Testis (tissue), 3 donors: ENCODE data around the gene ME1. TPM values are rescaled to one million over a fixed set of nuclear protein-coding genes. Genes with fewer than 3 reads are reported as not detected.
A peak's percentile ranks its signal among the peaks of the same experiment; 100 is the strongest.

Experiments
- DNase-seq: peaks from one replicate; pipeline ENCODE4 v3.0.0-alpha.2; 2019
- H3K27ac ChIP-seq, 2 donors: fragments of 200-600 bp; sonication (generic); one replicate each; pipeline ENCODE4 v1.5.1; 2019
- H3K27me3 ChIP-seq: fragments of 200-600 bp; sonication (generic); one replicate; pipeline ENCODE4 v1.5.1; 2019
- H3K36me3 ChIP-seq: fragments of 200-600 bp; sonication (generic); one replicate; pipeline ENCODE4 v1.5.1; 2017; ENCODE audit warnings: low read depth; ENCODE audit errors: missing control alignments
- H3K4me1 ChIP-seq: fragments of 200-600 bp; sonication (generic); one replicate; pipeline ENCODE4 v1.5.1; 2019
- H3K4me3 ChIP-seq, 2 donors: fragments of 200-600 bp; sonication (generic); one replicate each; pipeline ENCODE4 v1.5.1; 2017 to 2019
- H3K9me3 ChIP-seq: fragments of 200-600 bp; sonication (generic); one replicate; pipeline ENCODE4 v1.5.1; 2017
- POLR2A ChIP-seq: fragments of 450-650 bp; IDR thresholded peaks from one replicate; pipeline ENCODE4 v1.6.1; 2017; ENCODE audit warnings: antibody characterized with exemption, mild to moderate bottlenecking, moderate library complexity
- WGBS, 2 donors: methylation state at CpG; one replicate each; pipeline ENCODE4 v1.1.5; 2018; 5-methylcytosine and 5-hydroxymethylcytosine counted together
- intact Hi-C: fragments of 100-400 bp; cut with DNase I; formaldehyde crosslinking; loops from one replicate; pipeline ENCODE4 v1.15.1; 2023; ENCODE audit warnings: low total_unique reads
- polyA plus RNA-seq: library from polyadenylated mRNA; stranded (reverse); fragments of 350-450 nt; fragmentation: Illumina TruSeq; extraction: RNeasy Lipid Tissue Mini Kit (QIAGEN cat#74804); gene quantifications from one replicate; pipeline ENCODE4 v1.2.3, GENCODE V29; 2014; ENCODE audit warnings: low read depth, low replicate concordance; ENCODE audit not compliant: insufficient read depth
- total RNA-seq, 2 donors: library from RNA; depleted of rRNA; stranded (reverse); fragments of >200 nt; gene quantifications; one replicate each; pipeline ENCODE4 v1.2.3, GENCODE V29; 2016
- TF ChIP-seq, protein P1 (sequence below), 3 experiments: fragments of 450-650 bp in 2 of 3; fragments of 200-600 bp in 1 of 3; sonication (generic) in 1 of 3; IDR thresholded peaks; one replicate each; pipeline ENCODE4 v1.5.1; 2016 to 2019; ENCODE audit warnings: antibody characterized with exemption in 3 of 3, mild to moderate bottlenecking in 2 of 3, moderate library complexity in 1 of 3

ME1 gene
- total and polyA plus RNA-seq, 3 donors from 2014 or later = 28.0 to 37.2 (median 32.9) TPM

DNA sequence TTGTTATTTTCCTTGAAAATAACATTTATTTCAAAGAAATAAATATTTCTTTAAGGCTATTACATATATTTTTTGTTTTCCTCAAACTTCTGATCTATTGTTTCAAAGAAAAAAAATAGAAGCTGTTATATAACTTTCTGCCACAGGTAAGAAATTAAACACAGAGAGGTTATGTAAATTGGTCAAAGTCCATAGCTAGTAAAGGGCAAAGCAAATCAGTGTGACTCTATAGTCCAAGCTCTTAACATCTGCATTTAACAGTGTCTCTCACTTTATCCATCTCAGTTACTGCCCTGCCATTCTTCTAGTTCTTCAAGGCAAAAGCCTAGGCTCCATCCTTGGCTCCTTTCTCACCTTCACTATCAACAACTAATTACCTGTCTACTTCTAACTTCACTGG lies 180.6 kb downstream of the ME1 start:
- no peak overlapping the region for H3K4me3 ChIP-seq
- TF ChIP-seq POLR2A = no peak
- TF ChIP-seq, protein P1, sequence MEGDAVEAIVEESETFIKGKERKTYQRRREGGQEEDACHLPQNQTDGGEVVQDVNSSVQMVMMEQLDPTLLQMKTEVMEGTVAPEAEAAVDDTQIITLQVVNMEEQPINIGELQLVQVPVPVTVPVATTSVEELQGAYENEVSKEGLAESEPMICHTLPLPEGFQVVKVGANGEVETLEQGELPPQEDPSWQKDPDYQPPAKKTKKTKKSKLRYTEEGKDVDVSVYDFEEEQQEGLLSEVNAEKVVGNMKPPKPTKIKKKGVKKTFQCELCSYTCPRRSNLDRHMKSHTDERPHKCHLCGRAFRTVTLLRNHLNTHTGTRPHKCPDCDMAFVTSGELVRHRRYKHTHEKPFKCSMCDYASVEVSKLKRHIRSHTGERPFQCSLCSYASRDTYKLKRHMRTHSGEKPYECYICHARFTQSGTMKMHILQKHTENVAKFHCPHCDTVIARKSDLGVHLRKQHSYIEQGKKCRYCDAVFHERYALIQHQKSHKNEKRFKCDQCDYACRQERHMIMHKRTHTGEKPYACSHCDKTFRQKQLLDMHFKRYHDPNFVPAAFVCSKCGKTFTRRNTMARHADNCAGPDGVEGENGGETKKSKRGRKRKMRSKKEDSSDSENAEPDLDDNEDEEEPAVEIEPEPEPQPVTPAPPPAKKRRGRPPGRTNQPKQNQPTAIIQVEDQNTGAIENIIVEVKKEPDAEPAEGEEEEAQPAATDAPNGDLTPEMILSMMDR (IDR thresholded peaks at IDR 0.05) = no peak
- intact Hi-C loops = no loop called here
- no peaks in the 10 kb centered on the region for H3K36me3 ChIP-seq
- no peak overlapping the region for H3K27ac ChIP-seq
- H3K4me1 ChIP-seq = no peaks in the 10 kb centered on the region
- no peaks in the 10 kb centered on the region for H3K9me3 ChIP-seq
- no peaks in the 10 kb centered on the region for H3K27me3 ChIP-seq
- no peak for DNase-seq

DNA sequence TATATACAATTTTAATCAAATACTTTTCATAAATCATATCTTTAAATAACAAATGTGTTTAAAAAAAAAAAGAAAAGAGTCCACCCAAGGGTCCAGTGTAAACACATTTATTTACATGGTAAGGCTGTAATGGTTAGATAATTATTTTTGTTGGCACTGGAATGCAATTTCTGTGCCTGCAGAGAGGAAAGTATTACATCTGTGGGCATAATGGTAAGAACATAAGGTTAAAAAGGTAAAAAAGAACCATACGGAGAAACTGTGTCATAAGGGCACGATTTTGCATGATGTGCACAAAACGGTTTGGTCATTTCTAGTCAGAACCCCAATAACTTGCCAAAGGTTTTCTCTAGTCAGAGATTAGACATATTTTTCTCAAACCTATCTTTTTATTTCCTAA lies 183.4 kb downstream of the ME1 start:
- WGBS, 2 donors = 66 to 73% methylated on average over 3 of the region's 3 CpGs
- intact Hi-C loops = no loop called here
- DNase-seq = no peak
- Histone ChIP-seq H3K4me1 (no peaks in the 10 kb centered on the region), H3K27ac (no peak overlapping the region), H3K36me3 (no peaks in the 10 kb centered on the region), H3K27me3 (no peaks in the 10 kb centered on the region), H3K9me3 (no peaks in the 10 kb centered on the region), H3K4me3 (no peak overlapping the region)
- TF ChIP-seq POLR2A = no peak
- TF ChIP-seq, protein P1 (IDR thresholded peaks at IDR 0.05) = no peak

DNA sequence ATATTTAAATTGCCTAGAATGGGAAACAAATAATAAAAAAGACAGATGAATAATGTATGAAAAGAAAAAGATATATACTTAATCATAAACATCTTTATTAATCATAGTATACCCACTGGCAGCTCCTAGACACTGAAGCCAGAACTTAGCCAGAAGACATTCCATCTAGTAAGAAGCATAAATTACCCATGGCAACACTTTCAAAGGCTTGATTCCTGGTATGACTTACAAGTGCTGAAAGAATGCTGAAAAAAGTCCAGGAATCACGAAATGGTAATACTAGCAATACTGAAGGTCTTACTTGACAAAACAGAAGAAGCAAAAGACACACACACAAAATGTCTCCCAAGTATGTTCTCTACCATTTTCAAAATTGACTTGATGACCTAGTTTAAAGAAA lies 199.7 kb downstream of the ME1 start:
- Histone ChIP-seq H3K9me3 (no peaks in the 10 kb centered on the region), H3K27ac (no peak overlapping the region), H3K4me3 (no peak overlapping the region), H3K4me1 (no peaks in the 10 kb centered on the region), H3K36me3 (no peaks in the 10 kb centered on the region), H3K27me3 (no peaks in the 10 kb centered on the region)
- DNase-seq = no peak
- intact Hi-C loops = no loop called here
- TF ChIP-seq POLR2A = no peak
- TF ChIP-seq, protein P1 (IDR thresholded peaks at IDR 0.05) = no peak
- 68 to 82% methylated on average over 1 of the region's 1 CpG for WGBS, 2 donors

DNA sequence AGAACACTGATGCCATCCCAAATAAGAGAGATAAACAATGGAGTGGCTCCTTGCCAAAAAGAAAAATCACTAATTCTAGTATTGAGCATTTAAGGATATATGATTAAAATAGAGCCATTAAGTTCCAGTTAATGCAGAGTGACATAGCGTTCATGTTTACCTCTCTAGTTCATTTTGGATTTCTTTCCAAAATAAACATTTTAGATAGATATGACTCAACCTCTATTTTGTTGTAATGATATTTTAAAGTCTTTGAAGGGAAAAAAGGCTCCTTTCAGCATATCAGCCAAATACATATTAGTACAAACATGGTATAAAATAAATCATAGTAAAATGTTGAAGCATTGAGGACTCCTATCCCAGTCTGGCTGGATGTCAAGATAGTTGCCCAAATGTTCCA lies 204.3 kb downstream of the ME1 start:
- no peaks in the 10 kb centered on the region for H3K36me3 ChIP-seq
- no peaks in the 10 kb centered on the region for H3K9me3 ChIP-seq
- no peaks in the 10 kb centered on the region for H3K4me1 ChIP-seq
- no peak overlapping the region for H3K4me3 ChIP-seq
- no peak for DNase-seq
- H3K27ac ChIP-seq = no peak overlapping the region
- H3K27me3 ChIP-seq = no peaks in the 10 kb centered on the region
- no peak for TF ChIP-seq POLR2A
- TF ChIP-seq, protein P1 (IDR thresholded peaks at IDR 0.05) = no peak
- 72 to 95% methylated on average over 1 of the region's 1 CpG for WGBS, 2 donors
- intact Hi-C loops = no loop called here

DNA sequence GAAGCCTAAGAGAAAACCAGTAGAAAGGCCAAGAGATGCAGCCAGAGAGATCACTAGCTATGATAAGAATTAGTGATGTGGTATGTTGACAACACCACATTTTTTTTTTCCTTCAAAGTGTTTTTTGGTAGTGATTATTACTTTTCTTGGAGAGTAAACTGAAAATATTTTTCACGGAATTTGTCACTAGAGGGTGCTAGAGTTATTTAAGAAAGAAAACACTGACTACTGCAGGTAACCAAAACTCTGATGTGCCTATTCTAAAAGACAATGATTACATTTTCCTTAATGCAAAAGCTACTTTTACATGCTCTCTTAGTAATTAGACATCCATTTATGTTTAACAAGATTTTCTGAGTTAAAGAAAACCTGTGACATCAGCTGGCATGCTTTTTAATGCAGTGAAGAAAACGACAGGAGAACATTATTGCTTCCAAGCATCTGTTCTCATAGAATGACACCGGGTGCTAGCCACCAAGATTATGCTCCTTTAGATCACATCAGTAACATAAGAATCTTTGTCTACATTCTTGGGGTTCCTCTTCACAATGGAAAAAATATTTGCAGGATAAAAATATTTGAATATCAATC lies 208.9 kb downstream of the ME1 start:
- Histone ChIP-seq H3K27me3 (no peaks in the 10 kb centered on the region), H3K27ac (no peak overlapping the region), H3K9me3 (no peaks in the 10 kb centered on the region), H3K4me3 (no peak overlapping the region), H3K36me3 (no peaks in the 10 kb centered on the region), H3K4me1 (no peaks in the 10 kb centered on the region)
- 44 to 47% methylated on average over 3 of the region's 3 CpGs for WGBS, 2 donors
- DNase-seq = no peak
- TF ChIP-seq POLR2A = no peak
- TF ChIP-seq, protein P1 (IDR thresholded peaks at IDR 0.05) = peak in 1 of 3 experiments; percentile 50
- intact Hi-C loops = no loop called here
